GM12873 (cell line): ENCODE measurements around the gene CACNA1D.

Experiments used
- CTCF ChIP-seq: IDR thresholded peaks from 2 replicates; pipeline ENCODE4 v1.5.1; 2012; ENCODE audit warnings: low read depth, mild to moderate bottlenecking, moderate library complexity, low read length, control low read depth; ENCODE audit not compliant: insufficient read depth; ENCODE audit errors: missing control alignments

CACNA1D gene

GRCh38 chr3:53612508-53612907 lies 118.1 kb downstream of the CACNA1D start:
- TF ChIP-seq CTCF: no peak

- TF ChIP-seq CTCF: no peak
These were observed 118.7 kb downstream of the CACNA1D start for GRCh38 chr3:53613125-53613524.

GRCh38 chr3:53614307-53614706 lies 119.9 kb downstream of the CACNA1D start:
- TF ChIP-seq CTCF: no peak

- TF ChIP-seq CTCF: no peak
These were observed 121.9 kb downstream of the CACNA1D start for GRCh38 chr3:53616321-53616720.

GRCh38 chr3:53616971-53617892 lies 122.8 kb downstream of the CACNA1D start:
- TF ChIP-seq CTCF: no peak

- TF ChIP-seq CTCF: no peak
These were observed 123.6 kb downstream of the CACNA1D start for GRCh38 chr3:53617893-53618523.

GRCh38 chr3:53618524-53618906 lies 124.1 kb downstream of the CACNA1D start:
- TF ChIP-seq CTCF: no peak
